Lower leg skin (tissue), 4 donors: Measurements from ENCODE around the gene FUT8. TPM values are rescaled to one million over a fixed set of nuclear protein-coding genes. Genes with fewer than 3 reads are reported as not detected.

Source experiments
- DNase-seq, 2 donors: peaks; one replicate each; pipeline ENCODE4 v3.0.0-alpha.2; 2019; ENCODE audit warnings: low spot score in 2 of 2
- H3K4me3 ChIP-seq: fragments of 200-600 bp; sonication (generic); 2 replicates; pipeline ENCODE4 v1.5.1; 2017; ENCODE audit warnings: mild to moderate bottlenecking, low read depth; ENCODE audit not compliant: poor library complexity, severe bottlenecking
- CTCF ChIP-seq, 3 donors: fragments of 450-650 bp; IDR thresholded peaks; one replicate each; pipeline ENCODE4 v1.5.1; 2016; ENCODE audit warnings: antibody characterized with exemption in 3 of 3, mild to moderate bottlenecking in 3 of 3, moderate library complexity in 2 of 3
- POLR2A ChIP-seq, 2 donors: fragments of 450-650 bp; IDR thresholded peaks; one replicate each; pipeline ENCODE4 v1.6.1; 2016 to 2017; ENCODE audit warnings: antibody characterized with exemption in 2 of 2, mild to moderate bottlenecking in 1 of 2, moderate library complexity in 1 of 2
- WGBS, 2 donors: methylation state at CpG; one replicate each; pipeline ENCODE4 v1.1.5; 2018; 5-methylcytosine and 5-hydroxymethylcytosine counted together
- intact Hi-C: fragments of 100-400 bp; cut with DNase I; formaldehyde crosslinking; loops from one replicate; pipeline ENCODE4 v1.15.0; 2023; ENCODE audit warnings: low total_unique reads
- microRNA counts, 2 donors: library from miRNA; unstranded; fragments of <30 nt; microRNA quantifications; one replicate each; lab custom pipeline; 2016
- microRNA-seq, 2 donors: library from miRNA; unstranded; fragments of <30 nt; microRNA quantifications; one replicate each; pipeline ENCODE4, GENCODE V29; 2016; ENCODE audit warnings: borderline replicate concordance in 2 of 2, borderline number of aligned reads in 1 of 2
- total RNA-seq, 4 donors: library from RNA; depleted of rRNA; stranded (reverse); fragments of >200 nt; gene quantifications; one replicate each; pipeline ENCODE4 v1.1.0, GENCODE V29; 2016

FUT8 gene
- total RNA-seq, 4 donors from 2014 or later, result 17.9 to 28.0 (median 25.2) TPM

GRCh38 chr14:65790172-65790815, 377.8 kb downstream of the FUT8 start:
- no peak for DNase-seq
- WGBS, 2 donors, result 48 to 54% methylated on average over 7 of the region's 7 CpGs
- intact Hi-C loops, result no loop called here
- TF ChIP-seq POLR2A (IDR thresholded peaks at IDR 0.05), result no peak
- TF ChIP-seq CTCF (IDR thresholded peaks at IDR 0.05), result no peak
- no peak overlapping the region for H3K4me3 ChIP-seq

GRCh38 chr14:65791191-65791981, 378.9 kb downstream of the FUT8 start:
- no peak for TF ChIP-seq CTCF (IDR thresholded peaks at IDR 0.05)
- TF ChIP-seq POLR2A (IDR thresholded peaks at IDR 0.05), result no peak
- no peak for DNase-seq
- WGBS, 2 donors, result 63 to 67% methylated on average over 14 of the region's 14 CpGs
- no peak overlapping the region for H3K4me3 ChIP-seq
- intact Hi-C loops, result no loop called here

GRCh38 chr14:65792208-65792905, 379.8 kb downstream of the FUT8 start:
- WGBS, 2 donors, result 68 to 69% methylated on average over 9 of the region's 9 CpGs
- DNase-seq, result no peak
- H3K4me3 ChIP-seq, result no peak overlapping the region
- intact Hi-C loops, result no loop called here
- TF ChIP-seq POLR2A (IDR thresholded peaks at IDR 0.05), result no peak
- no peak for TF ChIP-seq CTCF (IDR thresholded peaks at IDR 0.05)

MicroRNAs encoded within 50 kb of the gene (microRNA counts, 767-probe panel; counts per million panel counts)
- 0 to 358 counts per million in 2 donors for microRNA hsa-miR-625-5p (lab: Ali Mortazavi, UCI)

Small RNA genes within 50 kb of the gene (microRNA-seq; reads per million reads assigned to microRNA genes)
- gene MIR625, result 0 to 1.1 reads per million in 2 donors
